DMS53 treated with DMSO at 0.1 percent for 48 hours (cell line): ENCODE measurements around the gene NAALAD2.

ENCODE experiments used
- DNase-seq: peaks from one replicate; lab custom pipeline; 2025; ENCODE audit not compliant: unreplicated experiment; lab: John Stamatoyannopoulos, UW

The NAALAD2 gene

DNA sequence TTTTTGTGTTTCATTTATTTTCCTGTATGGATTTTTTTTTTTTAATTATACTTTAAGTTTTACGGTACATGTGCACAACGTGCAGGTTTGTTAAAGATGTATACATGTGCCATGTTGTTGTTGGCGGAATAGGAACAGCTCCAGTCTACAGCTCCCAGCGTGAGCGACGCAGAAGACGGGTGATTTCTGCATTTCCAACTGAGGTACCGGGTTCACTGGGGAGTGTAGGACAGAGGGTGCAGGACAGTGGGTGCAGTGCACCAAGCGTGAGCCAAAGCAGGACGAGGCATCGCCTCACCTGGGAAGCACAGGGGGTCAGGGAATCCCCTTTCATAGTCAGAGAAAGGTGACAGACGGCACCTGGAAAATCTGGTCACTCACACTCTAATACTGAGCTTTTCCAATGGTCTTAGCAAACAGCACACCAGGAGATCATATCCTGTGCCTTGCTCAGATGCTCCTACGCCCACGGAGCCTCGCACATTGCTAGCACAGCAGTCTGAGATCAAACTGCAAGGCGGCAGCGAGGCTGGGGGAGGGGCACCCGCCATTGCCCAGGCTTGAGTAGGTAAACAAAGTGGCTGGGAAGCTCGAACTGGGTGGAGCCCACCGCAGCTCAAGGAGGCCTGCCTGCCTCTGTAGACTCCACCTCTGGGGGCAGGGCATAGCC is 105.6 kb downstream of the NAALAD2 start:
- DNase-seq: peak; percentile 37

DNA sequence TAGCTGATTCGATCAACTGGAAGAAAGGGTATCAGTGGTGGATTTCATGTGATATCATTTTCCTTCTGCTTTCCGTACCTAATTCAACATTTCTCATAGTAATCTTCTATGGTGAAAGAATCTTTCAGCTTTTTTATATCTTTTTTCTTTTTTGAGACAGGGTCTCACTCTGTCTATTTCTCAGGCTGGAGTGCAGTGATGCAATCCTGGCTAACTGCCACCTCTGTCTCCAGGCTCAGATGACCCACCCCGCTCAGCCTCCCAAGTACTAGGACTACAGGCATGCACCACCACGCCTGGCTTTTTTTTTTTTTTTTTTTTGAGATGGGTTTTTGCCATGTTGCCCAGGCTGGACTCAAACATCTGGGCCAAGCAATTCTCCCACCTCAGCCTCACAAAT is 107.0 kb downstream of the NAALAD2 start:
- DNase-seq: no peak
